HL-60 (cell line): Measurements from ENCODE around the gene CWC15.
A peak's percentile ranks its signal among the peaks of the same experiment; 100 is the strongest.
"Not testable (repeated sequence)": the region's sequence is repeated elsewhere in the genome, so short reads cannot be mapped to it uniquely, and the experiment has no call there.

Source experiments
- DNase-seq, 2 experiments: peaks; one replicate each; pipeline ENCODE4 v3.0.0-alpha.2; 2010 to 2020; ENCODE audit warnings: low read depth in 1 of 2, low spot score in 1 of 2
- H3K27ac ChIP-seq: fragments of 250-450 bp; sonication (Bioruptor Pico); replicated peaks from 2 replicates; pipeline ENCODE4 v1.5.1; 2020; ENCODE audit warnings: mild to moderate bottlenecking, moderate library complexity
- H3K27me3 ChIP-seq: fragments of 250-450 bp; sonication (Bioruptor Pico); 2 replicates; pipeline ENCODE4 v1.5.1; 2021; ENCODE audit warnings: mild to moderate bottlenecking, moderate library complexity; ENCODE audit not compliant: insufficient read depth, poor library complexity, severe bottlenecking
- H3K4me3 ChIP-seq: replicated peaks from 2 replicates; pipeline ENCODE4 v1.5.1; 2011; ENCODE audit warnings: mild to moderate bottlenecking, control low read depth, low read length; ENCODE audit not compliant: insufficient read depth
- GABPA ChIP-seq: IDR thresholded peaks from 2 replicates; pipeline ENCODE4 v1.6.1; 2012; ENCODE audit warnings: low read depth
- POLR2AphosphoS5 ChIP-seq: IDR thresholded peaks from 2 replicates; pipeline ENCODE4 v1.6.1; 2012; ENCODE audit warnings: low read depth
- SPI1 ChIP-seq: IDR thresholded peaks from 2 replicates; pipeline ENCODE4 v1.6.1; 2012; ENCODE audit warnings: low read depth, mild to moderate bottlenecking, borderline replicate concordance
- long read RNA-seq: library from polyadenylated mRNA; unstranded; transcript quantifications from one replicate; pipeline ENCODE4 v2.0.0, GENCODE V29; 2020
- TF ChIP-seq, protein P1 (sequence below): IDR thresholded peaks from 2 replicates; pipeline ENCODE4 v1.6.1; 2012; ENCODE audit warnings: low read depth; ENCODE audit not compliant: insufficient replicate concordance
- TF ChIP-seq, protein P2 (sequence below): IDR thresholded peaks from one replicate; pipeline ENCODE4 v1.5.1; 2011; ENCODE audit warnings: low read length, control low read depth, inconsistent platforms; ENCODE audit not compliant: insufficient read depth

The CWC15 gene
- long read RNA-seq, transcript CWC15-201 (7 exons, 1,576 nt), result major isoform, 24 of 39 reads
- long read RNA-seq, transcript CWC15-206 (6 exons, 1,113 nt), result minor isoform, 14 of 39 reads
- long read RNA-seq, partial matches to known transcripts, result 0 of 39 reads
- long read RNA-seq, other reads (novel, unspliced or antisense), result 1 of 39 reads

DNA sequence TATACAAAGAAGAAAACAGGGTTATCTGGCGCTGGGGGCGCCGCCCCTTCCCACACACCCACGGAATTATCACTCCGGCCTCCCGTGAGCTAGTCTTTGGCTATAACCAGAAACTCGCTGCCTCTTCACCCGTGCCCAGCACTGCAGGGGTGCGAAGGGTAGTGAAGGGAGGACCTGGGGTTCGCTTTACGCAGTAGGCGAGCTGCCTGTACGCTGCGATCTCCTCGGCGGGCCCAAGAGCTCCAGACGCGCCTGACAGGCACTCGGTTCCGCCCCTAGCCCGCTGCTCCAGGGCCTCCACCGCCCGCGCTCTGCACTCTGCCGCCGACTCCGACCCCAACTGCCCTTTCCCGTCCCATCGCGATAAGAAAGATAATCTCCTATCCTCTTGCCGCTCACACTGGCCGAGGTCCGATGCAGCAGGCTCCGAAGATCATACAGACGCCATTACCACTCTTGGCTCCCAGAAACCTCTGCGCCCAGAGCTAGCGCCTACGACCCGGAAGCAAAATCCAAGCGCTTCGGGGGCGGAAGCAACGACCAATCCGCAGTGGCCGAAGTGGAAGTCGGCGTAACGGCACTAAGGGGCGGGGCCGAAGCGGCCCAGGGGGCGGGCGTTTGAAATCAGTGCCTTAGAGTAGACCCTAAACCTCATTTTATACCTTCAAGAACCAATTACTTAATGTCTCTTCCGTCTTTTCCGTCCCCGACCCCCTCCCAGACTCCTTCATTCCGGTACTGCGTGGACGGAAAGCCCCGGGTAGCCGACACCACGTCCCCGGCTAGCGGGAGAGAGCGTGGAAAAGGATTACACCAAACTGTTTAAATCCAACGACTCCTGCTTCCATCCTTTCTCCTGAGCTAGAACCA is at the start of gene CWC15, which contains the start of gene KDM4D:
Gene CWC15, minus strand, starts transcription at position 458 of the 870 bp plus-strand sequence. CDS start 1,371 bp downstream, outside the sequence.
Gene KDM4D, plus strand, starts transcription at position 611 of the 870 bp plus-strand sequence. CDS start 23,664 bp downstream, outside the sequence.
- Histone ChIP-seq H3K27me3 (no peaks in the 10 kb centered on the region), H3K27ac (peak within 1 kb of the TSS; percentile 84), H3K4me3 (peak within 1 kb of the TSS; percentile 86)
- TF ChIP-seq, protein P1, sequence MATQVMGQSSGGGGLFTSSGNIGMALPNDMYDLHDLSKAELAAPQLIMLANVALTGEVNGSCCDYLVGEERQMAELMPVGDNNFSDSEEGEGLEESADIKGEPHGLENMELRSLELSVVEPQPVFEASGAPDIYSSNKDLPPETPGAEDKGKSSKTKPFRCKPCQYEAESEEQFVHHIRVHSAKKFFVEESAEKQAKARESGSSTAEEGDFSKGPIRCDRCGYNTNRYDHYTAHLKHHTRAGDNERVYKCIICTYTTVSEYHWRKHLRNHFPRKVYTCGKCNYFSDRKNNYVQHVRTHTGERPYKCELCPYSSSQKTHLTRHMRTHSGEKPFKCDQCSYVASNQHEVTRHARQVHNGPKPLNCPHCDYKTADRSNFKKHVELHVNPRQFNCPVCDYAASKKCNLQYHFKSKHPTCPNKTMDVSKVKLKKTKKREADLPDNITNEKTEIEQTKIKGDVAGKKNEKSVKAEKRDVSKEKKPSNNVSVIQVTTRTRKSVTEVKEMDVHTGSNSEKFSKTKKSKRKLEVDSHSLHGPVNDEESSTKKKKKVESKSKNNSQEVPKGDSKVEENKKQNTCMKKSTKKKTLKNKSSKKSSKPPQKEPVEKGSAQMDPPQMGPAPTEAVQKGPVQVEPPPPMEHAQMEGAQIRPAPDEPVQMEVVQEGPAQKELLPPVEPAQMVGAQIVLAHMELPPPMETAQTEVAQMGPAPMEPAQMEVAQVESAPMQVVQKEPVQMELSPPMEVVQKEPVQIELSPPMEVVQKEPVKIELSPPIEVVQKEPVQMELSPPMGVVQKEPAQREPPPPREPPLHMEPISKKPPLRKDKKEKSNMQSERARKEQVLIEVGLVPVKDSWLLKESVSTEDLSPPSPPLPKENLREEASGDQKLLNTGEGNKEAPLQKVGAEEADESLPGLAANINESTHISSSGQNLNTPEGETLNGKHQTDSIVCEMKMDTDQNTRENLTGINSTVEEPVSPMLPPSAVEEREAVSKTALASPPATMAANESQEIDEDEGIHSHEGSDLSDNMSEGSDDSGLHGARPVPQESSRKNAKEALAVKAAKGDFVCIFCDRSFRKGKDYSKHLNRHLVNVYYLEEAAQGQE, result no peak
- TF ChIP-seq POLR2AphosphoS5, result peak; percentile 94
- TF ChIP-seq SPI1, result no peak
- peak; percentile 94 for TF ChIP-seq GABPA
- TF ChIP-seq, protein P2, sequence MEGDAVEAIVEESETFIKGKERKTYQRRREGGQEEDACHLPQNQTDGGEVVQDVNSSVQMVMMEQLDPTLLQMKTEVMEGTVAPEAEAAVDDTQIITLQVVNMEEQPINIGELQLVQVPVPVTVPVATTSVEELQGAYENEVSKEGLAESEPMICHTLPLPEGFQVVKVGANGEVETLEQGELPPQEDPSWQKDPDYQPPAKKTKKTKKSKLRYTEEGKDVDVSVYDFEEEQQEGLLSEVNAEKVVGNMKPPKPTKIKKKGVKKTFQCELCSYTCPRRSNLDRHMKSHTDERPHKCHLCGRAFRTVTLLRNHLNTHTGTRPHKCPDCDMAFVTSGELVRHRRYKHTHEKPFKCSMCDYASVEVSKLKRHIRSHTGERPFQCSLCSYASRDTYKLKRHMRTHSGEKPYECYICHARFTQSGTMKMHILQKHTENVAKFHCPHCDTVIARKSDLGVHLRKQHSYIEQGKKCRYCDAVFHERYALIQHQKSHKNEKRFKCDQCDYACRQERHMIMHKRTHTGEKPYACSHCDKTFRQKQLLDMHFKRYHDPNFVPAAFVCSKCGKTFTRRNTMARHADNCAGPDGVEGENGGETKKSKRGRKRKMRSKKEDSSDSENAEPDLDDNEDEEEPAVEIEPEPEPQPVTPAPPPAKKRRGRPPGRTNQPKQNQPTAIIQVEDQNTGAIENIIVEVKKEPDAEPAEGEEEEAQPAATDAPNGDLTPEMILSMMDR, result no peak
- DNase-seq, result peak; percentile 63 to 95

GRCh38 chr11:95021468-95021867 is 48.1 kb upstream of the CWC15 start:
- not testable (repeated sequence) for H3K27me3 ChIP-seq, H3K4me3 ChIP-seq, H3K27ac ChIP-seq, DNase-seq

- DNase-seq, result no peak
- no peak overlapping the region for H3K27ac ChIP-seq
- TF ChIP-seq, protein P2, result no peak
- TF ChIP-seq, protein P1, result no peak
- no peak for TF ChIP-seq GABPA
- TF ChIP-seq POLR2AphosphoS5, result no peak
- TF ChIP-seq SPI1, result no peak
- H3K4me3 ChIP-seq, result no peak overlapping the region
- peaks cover 3% of the 10 kb centered on the region for H3K27me3 ChIP-seq
Observed at GRCh38 chr11:95016139-95016538, 42.8 kb upstream of the CWC15 start.

- DNase-seq, result no peak
- TF ChIP-seq SPI1, result no peak
- TF ChIP-seq, protein P2, result no peak
- no peak for TF ChIP-seq POLR2AphosphoS5
- TF ChIP-seq, protein P1, result no peak
- TF ChIP-seq GABPA, result no peak
- H3K4me3 ChIP-seq, result no peak overlapping the region
Observed at GRCh38 chr11:95014184-95014821, 40.9 kb upstream of the CWC15 start.

More at GRCh38 chr11:95014184-95014821, 40.9 kb upstream of the CWC15 start:
- Histone ChIP-seq H3K27me3 (peaks cover 5% of the 10 kb centered on the region), H3K27ac (no peak overlapping the region)
